GM12892 (cell line): ENCODE measurements around the gene FRMD4B.

Experiments
- POLR2A ChIP-seq: IDR thresholded peaks from 2 replicates; pipeline ENCODE4 v1.6.1; 2011; ENCODE audit warnings: low read depth, low read length, control low read depth
- POLR2AphosphoS5 ChIP-seq: IDR thresholded peaks from 2 replicates; pipeline ENCODE4 v1.6.1; 2011; ENCODE audit warnings: low read depth, low read length, control low read depth

- TF ChIP-seq POLR2A (no peak), POLR2AphosphoS5 (no peak)
These were observed 60.7 kb downstream of the FRMD4B start for GRCh38 chr3:69325151-69325550.
